OCI-LY7 (cell line): ENCODE results near the gene SH3RF1. TPM values are rescaled to one million over a fixed set of nuclear protein-coding genes. Genes with fewer than 3 reads are reported as not detected.

ENCODE experiments used
- BruUV-seq: library from RNA; stranded (reverse); fragments of 400-500 nt; replicated peaks from 2 replicates; lab custom pipeline; 2021; lab: Mats Ljungman, UMichigan
- CTCF ChIA-PET: fragments of 300-600 bp; sonication (Branson Sonifier 250); formaldehyde crosslinking; loops from one replicate; lab custom pipeline; 2022; ENCODE audit warnings: antibody characterized with exemption; ENCODE audit not compliant: unreplicated experiment; lab: Charles Lee
- POLR2A ChIA-PET: fragments of 300-600 bp; sonication (Branson Sonifier 250); formaldehyde crosslinking; loops from one replicate; lab custom pipeline; 2022; ENCODE audit warnings: antibody characterized with exemption; lab: Charles Lee
- DNase-seq: peaks from one replicate; pipeline ENCODE4 v3.0.0-alpha.2; 2015; ENCODE audit warnings: low spot score
- H2AFZ ChIP-seq: fragments of 200-600 bp; sonication (generic), shearing (Covaris generic); 2 replicates; pipeline ENCODE4 v1.6.1; 2014; ENCODE audit warnings: mild to moderate bottlenecking, antibody characterized with exemption, low read length, moderate library complexity
- H3K27ac ChIP-seq: fragments of 200-600 bp; sonication (generic); 2 replicates; pipeline ENCODE4 v1.5.1; 2014; ENCODE audit warnings: mixed run types, low read depth, mild to moderate bottlenecking, moderate library complexity, low read length, inconsistent platforms; ENCODE audit not compliant: poor library complexity, severe bottlenecking
- H3K36me3 ChIP-seq: fragments of 200-600 bp; sonication (generic); 2 replicates; pipeline ENCODE4 v1.6.1; 2014; ENCODE audit warnings: mild to moderate bottlenecking, antibody characterized with exemption, low read length, moderate library complexity, mixed read lengths; ENCODE audit not compliant: insufficient read depth
- H3K4me1 ChIP-seq: fragments of 200-600 bp; sonication (generic); 2 replicates; pipeline ENCODE4 v1.5.1; 2014; ENCODE audit warnings: mild to moderate bottlenecking, low read length; ENCODE audit not compliant: insufficient read depth, poor library complexity, severe bottlenecking
- H3K4me2 ChIP-seq: fragments of 200-600 bp; sonication (generic); 2 replicates; pipeline ENCODE4 v1.6.1; 2014; ENCODE audit warnings: mild to moderate bottlenecking, low read length
- H3K4me3 ChIP-seq: fragments of 200-600 bp; sonication (generic); 2 replicates; pipeline ENCODE4 v1.5.1; 2014; ENCODE audit warnings: mild to moderate bottlenecking, low read depth, low read length; ENCODE audit not compliant: poor library complexity, severe bottlenecking
- H3K79me2 ChIP-seq: fragments of 200-600 bp; sonication (generic); 2 replicates; pipeline ENCODE4 v1.6.1; 2016; ENCODE audit warnings: low read depth, mild to moderate bottlenecking, low read length, moderate library complexity, mixed read lengths; ENCODE audit not compliant: insufficient read depth
- H3K9me2 ChIP-seq: fragments of 200-600 bp; sonication (generic); 2 replicates; pipeline ENCODE4 v1.6.1; 2016; ENCODE audit warnings: mild to moderate bottlenecking, low read length, mixed read lengths; ENCODE audit not compliant: insufficient read depth
- H3K9me3 ChIP-seq: fragments of 200-600 bp; sonication (generic); 2 replicates; pipeline ENCODE4 v1.6.1; 2014; ENCODE audit warnings: mild to moderate bottlenecking, mixed run types, low read length, mixed read lengths
- H4K20me1 ChIP-seq: fragments of 200-600 bp; sonication (generic); 2 replicates; pipeline ENCODE4 v1.6.1; 2014; ENCODE audit warnings: mild to moderate bottlenecking, antibody characterized with exemption, low read length, moderate library complexity, mixed read lengths; ENCODE audit not compliant: insufficient read depth
- EZH2phosphoT487 ChIP-seq: fragments of 200-600 bp; sonication (generic); IDR thresholded peaks from 2 replicates; pipeline ENCODE4 v1.6.1; 2018; ENCODE audit warnings: low read depth, borderline replicate concordance, mild to moderate bottlenecking, mixed run types, antibody characterized with exemption, low read length, moderate library complexity, mixed read lengths
- intact Hi-C: fragments of 100-400 bp; cut with micrococcal nuclease; formaldehyde crosslinking; loops from one replicate; pipeline ENCODE4 v1.10.0; 2022; ENCODE audit not compliant: unreplicated experiment
- total RNA-seq, 2 experiments: library from RNA; depleted of rRNA in 1 of 2; stranded (reverse); fragments of >200 nt in 1 of 2; shearing (Covaris generic) in 1 of 2; gene quantifications; 2 replicates each; pipeline ENCODE4 v1.2.3, GENCODE V29; 2014 to 2022
- TF ChIP-seq, protein P1 (sequence below): fragments of 200-600 bp; sonication (generic); conservative IDR thresholded peaks from 2 replicates; pipeline ENCODE4 v1.5.1; 2014; ENCODE audit warnings: mild to moderate bottlenecking, antibody characterized with exemption, low read length, moderate library complexity, mixed read lengths

The SH3RF1 gene
- total RNA-seq, 2 experiments from 2014 or later = not detected

DNA sequence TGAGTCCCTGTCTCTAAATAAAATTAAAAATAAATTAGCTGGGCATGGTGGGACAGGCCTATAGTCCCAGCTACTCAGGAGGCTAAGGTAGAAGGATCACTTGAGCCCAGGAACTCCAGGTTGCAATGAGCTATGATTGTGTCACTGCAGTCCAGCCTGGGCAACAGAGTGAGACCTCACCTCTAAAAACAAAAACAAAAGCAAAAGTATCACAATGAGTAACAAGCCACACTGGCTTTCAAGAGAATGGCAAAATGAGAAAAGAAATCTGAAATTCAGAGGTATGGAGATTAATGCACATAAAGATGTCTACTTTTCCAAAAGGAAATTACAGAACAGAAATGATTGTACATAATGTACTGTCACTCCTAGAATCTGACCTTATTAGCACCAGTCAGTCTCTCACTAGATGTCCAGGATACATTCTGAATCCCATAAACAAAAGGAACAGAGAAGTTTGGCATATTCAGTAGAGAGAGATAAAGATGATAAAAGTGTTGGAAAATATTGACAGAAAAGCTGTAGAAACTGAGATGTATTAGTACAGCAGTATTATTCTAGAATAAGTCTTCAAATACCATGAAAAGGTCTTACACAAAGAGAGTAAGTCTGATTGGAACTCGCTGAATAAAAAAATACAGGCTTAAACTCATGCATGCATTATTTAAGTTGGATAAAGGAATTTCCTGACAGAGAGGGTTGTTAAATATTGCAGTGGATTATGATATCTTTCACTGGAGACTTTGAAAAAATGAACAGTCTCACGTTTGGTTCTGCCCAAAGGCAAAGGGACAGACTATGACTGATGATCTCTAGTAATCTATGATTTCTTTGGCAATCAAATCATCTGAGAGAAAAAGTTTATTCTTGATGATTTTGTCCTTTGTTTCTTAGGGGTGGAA is 102.5 kb downstream of the SH3RF1 start:
- H3K4me1 ChIP-seq = no peaks in the 10 kb centered on the region
- ChIA-PET POLR2A (no interaction called here), CTCF (no interaction called here)
- no peaks in the 10 kb centered on the region for H3K36me3 ChIP-seq
- BruUV-seq = no TSS peak
- DNase-seq = no peak
- no peak overlapping the region for H3K27ac ChIP-seq
- intact Hi-C loops = no loop called here
- H3K79me2 ChIP-seq = no peaks in the 10 kb centered on the region
- TF ChIP-seq, protein P1, sequence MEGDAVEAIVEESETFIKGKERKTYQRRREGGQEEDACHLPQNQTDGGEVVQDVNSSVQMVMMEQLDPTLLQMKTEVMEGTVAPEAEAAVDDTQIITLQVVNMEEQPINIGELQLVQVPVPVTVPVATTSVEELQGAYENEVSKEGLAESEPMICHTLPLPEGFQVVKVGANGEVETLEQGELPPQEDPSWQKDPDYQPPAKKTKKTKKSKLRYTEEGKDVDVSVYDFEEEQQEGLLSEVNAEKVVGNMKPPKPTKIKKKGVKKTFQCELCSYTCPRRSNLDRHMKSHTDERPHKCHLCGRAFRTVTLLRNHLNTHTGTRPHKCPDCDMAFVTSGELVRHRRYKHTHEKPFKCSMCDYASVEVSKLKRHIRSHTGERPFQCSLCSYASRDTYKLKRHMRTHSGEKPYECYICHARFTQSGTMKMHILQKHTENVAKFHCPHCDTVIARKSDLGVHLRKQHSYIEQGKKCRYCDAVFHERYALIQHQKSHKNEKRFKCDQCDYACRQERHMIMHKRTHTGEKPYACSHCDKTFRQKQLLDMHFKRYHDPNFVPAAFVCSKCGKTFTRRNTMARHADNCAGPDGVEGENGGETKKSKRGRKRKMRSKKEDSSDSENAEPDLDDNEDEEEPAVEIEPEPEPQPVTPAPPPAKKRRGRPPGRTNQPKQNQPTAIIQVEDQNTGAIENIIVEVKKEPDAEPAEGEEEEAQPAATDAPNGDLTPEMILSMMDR = no peak
- TF ChIP-seq EZH2phosphoT487 = no peak
- H3K4me2 ChIP-seq = no peak overlapping the region
- no peaks in the 10 kb centered on the region for H3K9me3 ChIP-seq
- H3K9me2 ChIP-seq = no peaks in the 10 kb centered on the region
- no peaks in the 10 kb centered on the region for H4K20me1 ChIP-seq
- no peak overlapping the region for H2AFZ ChIP-seq
- H3K4me3 ChIP-seq = no peak overlapping the region

DNA sequence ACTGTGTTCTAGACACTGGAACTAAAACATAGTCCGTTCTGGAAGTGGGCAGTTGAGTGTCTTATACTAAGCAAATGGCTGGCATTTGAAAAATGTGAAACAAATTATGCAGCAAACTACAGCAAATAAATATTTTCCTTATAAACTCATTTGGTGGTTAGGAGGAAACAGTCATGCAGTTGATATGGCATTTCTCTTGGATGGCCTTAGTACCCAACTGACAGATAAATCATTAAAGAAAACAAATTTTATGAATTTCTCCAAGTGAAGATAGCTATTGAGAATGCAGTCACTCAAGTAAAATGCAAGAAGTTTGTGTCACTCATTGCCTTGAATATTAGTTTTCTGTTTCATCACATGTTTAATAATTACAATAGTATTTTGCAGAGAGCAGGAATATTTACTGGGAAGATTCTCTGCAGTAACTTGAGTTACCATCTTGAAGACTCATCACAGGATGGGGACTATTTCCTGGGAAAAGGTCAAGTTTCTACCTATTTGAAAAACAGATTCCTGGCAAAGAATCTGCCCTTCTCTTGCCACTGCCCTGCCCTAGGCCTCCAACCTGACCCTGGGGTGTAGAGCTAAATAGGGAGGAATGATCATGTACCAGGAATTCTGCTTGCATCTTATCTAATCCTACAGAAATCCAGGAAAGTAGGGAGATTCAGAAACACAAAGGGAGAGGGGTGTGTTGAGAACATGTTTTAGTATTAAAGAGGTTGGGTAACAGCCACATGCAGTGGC is 105.9 kb downstream of the SH3RF1 start:
- DNase-seq = no peak
- ChIA-PET POLR2A (no interaction called here), CTCF (no interaction called here)
- TF ChIP-seq EZH2phosphoT487 = no peak
- TF ChIP-seq, protein P1 = no peak
- Histone ChIP-seq H3K9me3 (no peaks in the 10 kb centered on the region), H3K79me2 (no peaks in the 10 kb centered on the region), H3K27ac (no peak overlapping the region), H3K4me3 (no peak overlapping the region), H3K4me2 (no peak overlapping the region), H3K4me1 (no peaks in the 10 kb centered on the region), H3K9me2 (no peaks in the 10 kb centered on the region), H4K20me1 (no peaks in the 10 kb centered on the region), H2AFZ (no peak overlapping the region), H3K36me3 (no peaks in the 10 kb centered on the region)
- no TSS peak for BruUV-seq
- intact Hi-C loops = no loop called here
